IPS DF 19.7 (cell line): Measurements from ENCODE around the gene PLXNA3.

Experiments
- DNase-seq: peaks from one replicate; pipeline ENCODE4 v3.0.0-alpha.2; 2013; ENCODE audit warnings: low read depth, low spot score

PLXNA3 gene

DNA sequence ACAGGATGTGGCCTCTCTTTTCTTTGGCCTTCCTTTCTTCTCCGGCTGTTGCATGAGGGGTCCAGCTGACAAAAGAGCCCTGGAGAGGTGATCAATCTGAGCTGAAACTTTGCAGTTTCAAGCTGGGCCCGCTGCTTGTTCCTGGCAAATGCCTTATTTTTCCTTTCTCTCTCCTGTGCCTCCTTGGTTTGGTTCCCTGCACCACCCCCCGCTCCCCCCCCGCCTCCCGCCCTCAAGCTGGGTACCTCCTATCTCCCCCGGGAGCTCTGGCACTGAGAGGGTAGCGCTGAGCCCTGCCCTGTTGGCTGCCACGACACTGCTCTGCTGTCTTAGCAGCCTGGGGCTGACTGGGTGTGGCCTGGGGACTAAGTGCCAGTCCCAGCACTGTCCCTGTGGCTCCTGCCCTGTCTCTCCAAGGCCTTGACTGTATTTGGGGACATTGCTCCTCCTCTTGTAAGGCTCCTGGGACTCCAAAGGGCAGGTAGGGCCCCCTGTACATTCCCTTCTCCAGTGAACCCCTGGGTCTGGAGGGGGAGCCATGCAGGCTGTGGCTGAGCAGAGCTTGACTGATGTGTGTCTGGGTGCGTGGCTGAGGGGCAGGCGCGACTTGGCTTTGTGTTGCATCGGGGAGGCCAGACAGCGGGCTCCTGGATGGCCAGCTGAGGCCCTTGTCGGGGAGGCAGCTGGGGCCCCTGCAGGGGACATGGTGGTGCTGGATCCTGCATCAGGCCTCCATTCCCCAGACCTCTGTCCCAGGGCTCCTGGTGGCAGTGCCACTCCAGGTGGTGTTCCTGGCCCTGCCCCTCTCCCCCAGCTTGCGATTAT is 1.1 kb downstream of the PLXNA3 start:
- DNase-seq: no peak

DNA sequence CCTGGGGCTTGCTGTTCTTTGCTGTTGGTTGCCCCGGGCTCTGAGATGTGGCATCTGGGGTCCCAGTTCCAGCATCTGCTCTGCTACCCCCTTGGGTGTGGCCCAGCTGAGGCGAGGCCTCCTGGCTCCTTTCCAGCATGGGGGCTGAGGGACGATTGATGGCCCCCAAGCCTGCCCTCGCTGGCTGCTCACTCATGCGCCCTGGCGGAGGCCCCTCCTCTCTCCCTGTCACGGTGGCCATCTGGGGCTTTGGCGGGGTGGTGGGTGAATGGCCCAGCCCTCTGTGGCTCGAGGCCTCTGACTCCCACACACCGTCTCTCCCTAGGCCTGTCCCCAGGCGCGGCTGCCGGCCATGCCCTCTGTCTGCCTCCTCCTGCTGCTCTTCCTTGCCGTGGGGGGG is 1.8 kb downstream of the PLXNA3 start:
- no peak for DNase-seq

DNA sequence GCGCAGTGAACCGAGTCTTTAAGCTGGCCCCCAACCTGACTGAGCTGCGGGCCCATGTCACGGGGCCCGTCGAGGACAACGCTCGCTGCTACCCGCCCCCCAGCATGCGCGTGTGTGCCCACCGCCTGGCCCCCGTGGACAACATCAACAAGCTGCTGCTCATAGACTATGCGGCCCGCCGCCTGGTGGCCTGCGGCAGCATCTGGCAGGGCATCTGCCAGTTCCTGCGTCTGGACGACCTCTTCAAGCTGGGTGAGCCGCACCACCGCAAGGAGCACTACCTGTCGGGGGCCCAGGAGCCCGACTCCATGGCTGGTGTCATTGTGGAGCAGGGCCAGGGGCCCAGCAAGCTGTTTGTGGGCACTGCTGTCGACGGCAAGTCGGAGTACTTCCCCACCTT is 2.2 kb downstream of the PLXNA3 start:
- DNase-seq: no peak

DNA sequence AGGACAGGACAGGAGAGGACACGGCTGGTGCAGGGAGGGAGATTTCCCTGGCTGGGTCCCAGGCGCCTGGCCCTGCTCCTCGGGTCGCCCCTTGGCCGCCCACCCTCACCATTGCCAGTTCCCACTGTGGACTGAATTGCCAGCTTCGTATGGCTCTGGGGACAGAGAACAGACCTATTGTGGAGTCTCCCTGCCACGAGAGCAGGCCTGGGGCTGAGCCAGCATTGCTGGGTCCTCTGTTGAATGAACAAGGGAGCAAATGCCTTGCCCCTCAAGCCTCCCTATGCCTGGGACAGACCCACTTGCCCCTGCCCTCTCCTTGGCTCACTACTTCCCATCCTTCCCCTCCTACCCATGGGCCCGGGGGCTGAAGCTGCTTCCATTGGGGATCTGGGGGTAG is 4.3 kb downstream of the PLXNA3 start:
- DNase-seq: no peak

DNA sequence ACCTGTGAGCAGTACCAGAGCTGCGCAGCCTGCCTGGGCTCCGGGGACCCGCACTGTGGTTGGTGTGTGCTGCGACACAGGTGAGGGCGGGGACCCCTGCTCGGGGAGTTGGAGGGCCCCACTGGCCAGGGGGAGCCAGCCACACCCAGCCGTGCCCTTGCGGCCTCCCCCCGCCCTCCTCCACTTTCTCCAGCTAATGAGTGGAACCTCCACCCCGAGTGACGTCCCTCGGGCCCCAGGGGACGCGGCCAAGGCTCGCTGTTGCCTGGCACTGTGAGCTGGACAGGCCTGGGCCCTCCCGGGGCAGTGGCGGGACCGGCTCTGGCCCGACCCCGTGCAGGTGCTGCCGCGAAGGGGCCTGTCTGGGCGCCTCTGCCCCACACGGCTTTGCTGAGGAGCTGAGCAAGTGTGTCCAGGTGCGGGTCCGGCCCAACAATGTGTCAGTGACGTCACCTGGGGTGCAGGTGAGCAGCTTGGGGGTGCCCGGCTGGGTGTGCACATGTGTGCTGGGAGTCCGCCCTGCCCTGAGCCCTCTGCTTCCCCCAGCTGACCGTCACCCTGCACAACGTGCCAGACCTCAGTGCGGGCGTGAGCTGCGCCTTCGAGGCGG is 5.6 kb downstream of the PLXNA3 start:
- DNase-seq: no peak

DNA sequence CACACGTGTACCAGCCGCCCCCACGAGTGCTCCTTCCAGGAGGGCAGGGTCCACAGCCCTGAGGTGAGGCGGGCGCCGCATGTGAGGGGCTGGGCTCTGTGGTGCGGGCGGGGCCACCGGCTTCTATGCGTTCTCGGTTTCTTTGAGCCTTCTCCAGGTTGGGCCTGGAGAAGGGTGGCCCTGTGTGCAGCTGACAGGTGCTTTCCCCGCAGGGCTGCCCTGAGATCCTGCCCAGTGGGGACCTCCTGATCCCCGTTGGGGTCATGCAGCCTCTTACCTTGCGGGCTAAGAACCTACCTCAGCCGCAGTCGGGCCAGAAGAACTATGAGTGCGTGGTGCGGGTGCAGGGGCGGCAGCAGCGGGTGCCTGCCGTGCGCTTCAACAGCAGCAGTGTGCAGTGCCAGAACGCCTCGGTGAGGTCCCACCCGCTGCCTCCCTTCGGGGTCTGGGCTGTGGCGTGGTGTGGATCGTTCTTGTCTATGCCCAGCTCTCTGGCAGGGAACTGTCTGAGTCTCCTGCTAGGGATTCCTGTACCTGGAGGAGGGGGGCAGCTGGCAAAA is 6.8 kb downstream of the PLXNA3 start:
- DNase-seq: no peak

DNA sequence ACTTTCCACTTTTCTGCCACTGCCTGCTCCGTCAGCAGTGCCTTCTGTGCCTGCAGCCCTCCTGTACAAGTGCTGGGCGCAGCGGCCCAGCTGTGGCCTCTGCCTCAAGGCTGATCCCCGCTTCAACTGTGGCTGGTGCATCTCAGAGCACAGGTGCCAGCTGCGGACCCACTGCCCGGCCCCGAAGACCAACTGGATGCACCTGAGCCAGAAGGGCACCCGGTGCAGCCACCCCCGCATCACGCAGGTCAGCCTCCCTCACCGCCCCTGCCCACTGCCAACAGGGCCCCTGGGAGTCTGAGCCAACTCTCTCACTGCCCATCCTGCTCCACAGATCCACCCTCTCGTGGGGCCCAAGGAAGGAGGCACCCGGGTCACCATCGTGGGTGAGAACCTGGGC is 7.5 kb downstream of the PLXNA3 start:
- DNase-seq: no peak

DNA sequence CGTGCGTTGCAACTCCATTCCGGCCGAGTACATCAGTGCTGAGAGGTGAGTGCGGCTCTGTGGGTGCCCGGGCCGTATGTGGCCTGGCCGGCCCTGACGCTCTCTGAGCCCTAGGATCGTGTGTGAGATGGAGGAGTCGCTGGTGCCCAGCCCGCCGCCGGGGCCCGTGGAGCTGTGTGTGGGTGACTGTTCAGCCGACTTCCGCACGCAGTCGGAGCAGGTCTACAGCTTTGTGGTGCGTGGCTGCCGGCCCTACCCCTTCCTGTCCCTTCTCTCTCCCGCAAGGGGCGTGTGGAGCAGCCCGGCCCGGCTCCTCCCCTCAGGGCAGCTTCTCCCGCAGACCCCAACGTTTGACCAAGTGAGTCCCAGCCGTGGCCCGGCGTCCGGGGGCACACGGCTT is 8.0 kb downstream of the PLXNA3 start:
- no peak for DNase-seq

DNA sequence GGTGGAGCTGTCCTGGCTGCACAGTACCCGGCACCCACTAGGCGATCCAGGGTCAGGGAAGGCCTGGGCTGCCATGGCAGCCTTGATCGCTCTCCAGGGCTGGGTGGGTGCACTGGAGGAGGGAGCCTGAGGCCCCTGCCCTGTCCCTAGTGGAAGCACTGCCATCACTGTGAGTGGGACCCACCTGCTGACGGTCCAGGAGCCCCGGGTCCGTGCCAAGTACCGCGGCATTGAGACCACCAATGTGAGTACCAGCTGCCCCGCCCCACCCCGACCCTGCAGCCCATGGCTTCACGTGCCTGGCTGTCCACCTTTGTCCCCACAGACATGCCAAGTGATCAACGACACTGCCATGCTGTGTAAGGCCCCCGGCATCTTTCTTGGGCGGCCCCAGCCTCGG is 8.8 kb downstream of the PLXNA3 start:
- DNase-seq: no peak

DNA sequence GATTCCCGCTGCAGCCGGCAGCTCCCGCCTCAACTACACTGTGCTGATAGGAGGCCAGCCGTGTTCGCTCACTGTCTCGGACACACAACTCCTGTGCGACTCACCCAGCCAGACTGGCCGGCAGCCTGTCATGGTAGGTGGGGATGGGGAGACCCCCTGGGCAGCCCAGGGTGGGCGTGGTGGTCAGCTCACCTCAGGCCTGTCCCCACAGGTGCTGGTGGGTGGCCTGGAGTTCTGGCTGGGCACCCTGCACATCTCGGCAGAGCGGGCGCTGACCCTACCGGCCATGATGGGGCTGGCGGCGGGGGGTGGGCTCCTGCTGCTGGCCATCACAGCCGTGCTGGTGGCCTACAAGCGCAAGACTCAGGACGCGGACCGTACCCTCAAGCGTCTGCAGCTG is 9.5 kb downstream of the PLXNA3 start:
- no peak for DNase-seq

DNA sequence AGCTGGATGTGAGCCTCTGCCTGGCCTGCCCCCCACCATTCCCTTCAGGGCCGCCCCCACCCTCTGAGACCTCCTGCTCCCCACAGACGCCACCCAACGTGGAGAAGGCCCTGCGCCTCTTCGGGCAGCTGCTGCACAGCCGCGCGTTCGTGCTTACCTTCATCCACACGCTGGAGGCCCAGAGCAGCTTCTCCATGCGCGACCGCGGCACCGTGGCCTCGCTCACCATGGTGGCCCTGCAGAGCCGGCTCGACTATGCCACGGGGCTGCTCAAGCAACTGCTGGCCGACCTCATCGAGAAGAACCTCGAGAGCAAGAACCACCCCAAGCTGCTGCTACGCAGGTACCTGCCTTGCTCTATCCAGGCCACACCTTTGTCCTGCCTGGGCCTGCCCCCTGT is 10.1 kb downstream of the PLXNA3 start:
- DNase-seq: no peak

DNA sequence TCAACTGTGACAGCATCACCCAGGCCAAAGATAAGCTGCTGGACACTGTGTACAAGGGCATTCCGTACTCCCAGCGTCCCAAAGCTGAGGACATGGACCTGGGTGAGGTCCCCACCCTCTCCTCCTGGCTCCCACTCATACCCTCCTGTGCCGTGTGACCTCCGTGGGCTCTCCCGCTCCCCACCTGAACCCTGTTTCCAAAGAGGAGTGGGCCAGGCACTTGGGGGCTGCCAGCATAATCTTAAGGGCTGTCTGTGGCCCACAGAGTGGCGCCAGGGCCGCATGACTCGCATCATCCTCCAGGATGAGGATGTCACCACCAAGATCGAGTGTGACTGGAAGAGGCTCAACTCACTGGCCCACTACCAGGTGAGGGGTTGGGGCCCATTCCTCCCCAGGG is 11.0 kb downstream of the PLXNA3 start:
- DNase-seq: no peak

DNA sequence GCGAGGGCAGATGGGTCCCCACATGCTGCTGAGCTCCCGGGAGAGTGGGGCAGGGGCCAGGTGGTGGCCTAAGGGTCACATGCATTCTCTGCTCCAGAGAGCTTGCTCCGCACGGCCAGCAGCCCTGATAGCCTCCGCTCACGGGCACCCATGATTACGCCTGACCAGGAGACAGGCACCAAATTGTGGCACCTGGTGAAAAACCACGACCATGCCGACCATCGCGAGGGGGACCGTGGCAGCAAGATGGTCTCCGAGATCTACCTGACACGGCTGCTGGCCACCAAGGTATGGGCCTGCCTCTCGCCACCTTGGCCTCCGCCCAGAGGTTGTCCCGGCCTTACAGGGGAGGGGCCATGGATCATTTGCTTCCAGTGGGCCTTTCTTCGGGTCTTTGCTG is 11.8 kb downstream of the PLXNA3 start:
- no peak for DNase-seq

DNA sequence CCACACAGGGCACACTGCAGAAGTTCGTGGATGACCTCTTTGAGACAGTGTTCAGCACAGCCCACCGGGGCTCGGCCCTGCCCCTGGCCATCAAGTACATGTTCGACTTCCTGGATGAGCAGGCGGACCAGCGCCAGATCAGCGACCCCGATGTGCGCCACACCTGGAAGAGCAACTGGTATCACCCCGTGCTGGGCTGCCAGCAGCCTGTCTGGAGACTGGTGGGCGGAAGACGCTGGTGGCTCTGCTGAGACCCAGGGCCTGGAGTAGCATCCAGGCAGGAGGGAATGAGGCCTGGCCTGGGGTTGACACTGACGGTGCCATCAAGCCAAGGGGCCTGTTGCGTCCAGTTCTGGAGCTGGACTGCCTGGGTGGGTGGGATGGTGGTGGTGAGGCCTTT is 12.4 kb downstream of the PLXNA3 start:
- no peak for DNase-seq

DNA sequence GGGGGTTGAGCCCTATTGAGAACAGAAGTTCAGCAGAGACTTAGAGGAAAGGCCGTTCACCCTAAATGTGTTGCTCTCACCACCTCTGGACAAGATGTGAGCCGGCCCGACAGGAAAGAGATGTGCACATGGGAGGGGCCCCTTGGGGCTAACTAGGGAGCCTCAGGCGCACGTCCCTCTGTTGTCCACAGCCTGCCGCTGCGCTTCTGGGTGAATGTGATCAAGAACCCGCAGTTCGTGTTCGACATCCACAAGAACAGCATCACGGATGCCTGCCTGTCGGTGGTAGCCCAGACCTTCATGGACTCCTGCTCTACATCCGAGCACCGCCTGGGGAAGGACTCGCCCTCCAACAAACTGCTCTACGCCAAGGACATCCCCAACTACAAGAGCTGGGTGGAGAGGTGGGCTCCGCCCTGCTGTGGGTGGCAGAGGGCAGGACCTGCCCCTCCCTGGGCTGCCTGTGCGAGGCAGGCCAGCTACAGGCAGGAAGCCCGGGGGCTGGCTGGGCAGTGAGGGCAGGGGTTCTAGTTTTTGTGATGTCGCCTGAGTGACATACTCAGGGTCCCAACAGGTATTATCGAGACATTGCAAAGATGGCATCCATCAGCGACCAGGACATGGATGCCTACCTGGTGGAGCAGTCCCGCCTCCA is 13.0 kb downstream of the PLXNA3 start:
- no peak for DNase-seq

DNA sequence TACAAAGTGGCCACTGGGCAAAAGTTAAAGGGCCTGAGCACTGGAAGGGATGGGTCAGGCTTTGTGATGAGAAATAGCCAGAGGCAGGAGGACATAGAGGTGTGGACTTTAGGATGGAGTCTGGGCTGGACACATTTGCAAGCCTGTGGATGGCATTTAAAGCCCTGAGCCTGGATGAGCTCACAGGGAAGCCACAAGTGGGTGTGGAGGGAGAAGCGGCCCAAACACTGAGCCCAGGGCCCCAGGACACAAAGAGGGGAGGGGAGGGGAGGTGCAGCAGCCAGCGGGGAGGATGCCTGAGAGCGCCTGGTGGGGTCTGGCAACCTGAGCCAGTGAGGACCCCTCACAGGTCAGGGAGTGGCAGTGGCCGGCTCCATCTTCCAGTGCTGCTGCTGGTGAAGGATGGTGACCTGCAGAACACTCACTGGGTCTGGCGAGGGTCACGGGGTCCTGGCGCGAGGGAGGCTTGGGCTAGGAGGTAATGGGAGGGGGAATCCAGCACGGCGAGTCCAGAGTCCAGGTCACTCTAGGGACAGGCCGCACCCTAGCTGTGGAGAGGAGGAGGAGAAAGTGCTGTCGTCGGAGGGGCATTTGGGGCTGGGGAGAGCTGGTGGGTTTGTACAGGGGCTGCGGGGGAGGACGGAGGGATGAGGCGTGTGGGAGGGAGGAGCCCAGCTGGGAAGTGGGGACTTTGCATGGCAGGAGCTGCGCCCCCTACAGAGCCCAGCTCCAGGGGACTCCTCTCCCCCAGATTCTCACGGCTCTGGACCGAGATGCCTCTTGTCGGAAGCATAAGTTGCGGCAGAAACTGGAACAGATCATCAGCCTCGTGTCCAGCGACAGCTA is 14.0 kb downstream of the PLXNA3 start:
- no peak for DNase-seq

DNA sequence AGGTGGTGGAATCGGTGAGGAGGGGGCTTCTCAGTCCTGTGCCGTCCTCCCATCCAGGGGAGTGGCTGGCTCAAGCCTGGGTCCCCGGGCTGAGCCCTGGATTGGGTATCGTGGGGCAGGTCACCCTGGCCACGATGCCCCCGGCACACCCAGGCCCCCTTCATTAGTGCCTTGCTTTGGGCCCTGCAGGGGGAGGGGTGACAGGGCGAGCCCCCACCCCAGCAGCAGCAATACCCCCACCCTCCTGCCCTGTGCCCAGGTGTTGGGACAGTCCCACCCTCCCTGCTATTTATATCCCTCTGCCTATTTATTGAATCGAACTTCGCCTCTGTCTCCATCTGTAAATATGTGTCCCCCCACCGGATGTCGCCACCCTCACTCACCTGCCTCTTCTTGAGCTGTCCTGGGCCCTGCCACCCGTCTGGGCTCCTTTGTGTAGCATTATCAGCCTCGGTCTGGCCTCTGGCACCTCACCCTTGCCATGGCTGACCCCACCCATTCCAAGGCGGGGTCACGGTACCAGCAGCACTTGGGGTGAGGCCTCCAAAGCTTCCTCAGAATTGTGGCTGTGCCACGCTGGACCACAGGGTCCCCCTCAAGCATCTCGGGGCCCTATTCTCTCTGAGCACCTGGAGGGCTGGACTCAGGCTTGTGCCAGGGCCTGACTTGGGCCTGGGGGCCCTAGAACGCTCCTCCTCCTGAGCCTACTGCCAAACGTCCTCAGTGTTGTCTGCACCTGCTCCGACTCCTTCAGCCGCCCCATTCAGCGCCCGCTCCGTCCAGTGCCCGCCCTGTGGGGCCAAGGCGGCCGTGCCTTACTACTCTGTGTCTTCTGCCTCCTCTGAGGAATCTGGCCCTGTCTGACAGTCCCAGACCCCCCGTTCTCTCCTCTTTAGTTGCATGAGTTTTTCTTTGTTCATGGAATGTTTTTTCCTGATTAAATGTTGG is 14.9 kb downstream of the PLXNA3 start:
- no peak for DNase-seq

DNA sequence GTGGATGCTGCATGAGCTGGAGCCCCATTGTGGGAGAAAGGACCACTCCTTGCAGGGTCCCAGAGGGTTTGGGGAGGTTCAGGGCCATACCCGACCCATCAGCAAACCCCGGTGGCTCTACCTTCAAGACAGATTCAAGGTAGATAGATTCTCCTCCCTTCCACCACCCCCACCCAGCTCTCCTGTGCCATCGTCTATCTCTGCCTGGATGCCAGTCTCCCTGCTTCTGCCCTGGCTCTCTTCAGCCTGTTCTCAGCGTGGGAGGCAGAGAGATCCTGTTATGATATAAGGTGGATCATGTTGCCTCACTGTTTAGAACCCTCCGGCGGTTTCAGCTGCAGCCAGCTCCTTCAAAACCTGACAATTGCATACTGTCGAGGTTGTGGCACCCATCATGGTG is 15.6 kb downstream of the PLXNA3 start:
- no peak for DNase-seq

DNA sequence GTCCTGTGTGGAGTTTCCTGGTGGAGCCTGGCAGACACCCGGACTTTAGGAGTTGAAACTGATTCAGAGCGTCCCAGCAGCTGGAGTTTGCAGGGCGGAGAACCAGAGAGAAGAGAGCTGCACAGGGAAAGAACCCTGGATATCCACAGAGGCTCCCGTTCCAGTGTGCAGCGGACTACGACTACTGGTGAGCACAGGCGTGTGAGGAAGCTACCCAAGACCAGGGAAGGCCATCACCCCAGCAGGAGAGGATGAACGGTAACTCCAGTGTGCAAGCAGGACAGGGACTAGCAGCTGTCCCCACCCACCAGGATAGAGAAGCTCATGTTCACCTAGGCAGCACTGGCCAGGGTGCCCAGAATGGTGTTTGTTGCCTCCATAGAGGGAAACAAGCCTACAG is 18.7 kb downstream of the PLXNA3 start:
- no peak for DNase-seq

DNA sequence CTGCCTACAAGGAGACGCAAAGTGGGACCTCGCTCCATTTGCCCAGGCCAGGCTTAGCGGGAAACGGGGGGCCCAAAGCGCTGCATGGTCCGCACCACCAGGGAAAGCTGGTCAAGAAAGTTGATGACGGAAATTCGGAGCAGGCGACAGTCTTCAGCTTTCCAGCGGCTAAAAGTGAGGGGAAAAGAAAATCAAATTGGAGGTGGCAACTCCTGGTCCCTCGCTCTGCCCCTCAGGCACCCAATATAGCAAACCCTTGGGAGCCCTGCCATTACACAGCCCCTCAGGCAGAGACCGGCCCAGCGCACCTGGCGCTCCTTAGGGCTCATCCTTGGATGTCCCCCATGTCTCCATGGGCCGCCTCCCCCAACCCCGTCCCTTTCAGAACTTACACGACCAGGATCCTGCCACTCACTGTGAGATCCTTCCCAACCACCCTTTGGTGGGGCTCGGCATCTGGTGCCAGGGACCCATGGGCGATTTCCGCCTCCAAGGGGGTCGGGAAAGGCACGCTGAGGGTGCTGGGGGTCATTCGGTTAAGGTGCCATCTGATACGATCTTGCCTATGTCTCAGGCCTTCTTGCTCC is 19.9 kb downstream of the PLXNA3 start:
- no peak for DNase-seq
